Thyroid gland (tissue), 4 donors: ENCODE data around the gene FOXP2.

Experiments used
- CTCF ChIP-seq, 6 experiments: fragments of 200-600 bp in 3 of 6; fragments of 450-650 bp in 3 of 6; sonication (generic) in 3 of 6; IDR thresholded peaks; one replicate each; pipeline ENCODE4 v1.5.1; 2016 to 2019; ENCODE audit warnings: antibody characterized with exemption in 6 of 6, mild to moderate bottlenecking in 2 of 6, inconsistent platforms in 1 of 6, moderate library complexity in 1 of 6
- POLR2A ChIP-seq, 2 donors: fragments of 450-650 bp; IDR thresholded peaks; one replicate each; pipeline ENCODE4 v1.6.1; 2017; ENCODE audit warnings: antibody characterized with exemption in 2 of 2, mild to moderate bottlenecking in 2 of 2, moderate library complexity in 1 of 2

GRCh38 chr7:114627231-114627630, 212.6 kb downstream of the FOXP2 start:
- TF ChIP-seq POLR2A (IDR thresholded peaks at IDR 0.05), result no peak
- TF ChIP-seq CTCF (IDR thresholded peaks at IDR 0.05), result no peak
